HepG2 (cell line): ENCODE measurements around the gene RAB3IP.

Source experiments
- ZBTB4 ChIP-seq: sonication (generic); formaldehyde crosslinking; IDR thresholded peaks from 2 replicates; pipeline ENCODE4 v1.4.0; 2020; ENCODE audit warnings: missing genetic modification reagents, mild to moderate bottlenecking, borderline replicate concordance
- ZNF414 ChIP-seq: sonication (generic); formaldehyde crosslinking; IDR thresholded peaks from 2 replicates; pipeline ENCODE4 v1.5.0; 2020; ENCODE audit warnings: missing genetic modification reagents

- no peak for TF ChIP-seq ZBTB4 (CRISPR knock-in tag)
- no peak for TF ChIP-seq ZNF414 (CRISPR knock-in tag)
Observed at GRCh38 chr12:69821456-69822159, 82.9 kb downstream of the RAB3IP start.
